Breast epithelium (tissue), 4 donors: Measurements from ENCODE around the gene LMCD1. TPM values are rescaled to one million over a fixed set of nuclear protein-coding genes. Genes with fewer than 3 reads are reported as not detected.

Experiments used
- DNase-seq, 2 donors: peaks; one replicate each; pipeline ENCODE4 v3.0.0-alpha.2; 2019; ENCODE audit warnings: low spot score in 2 of 2
- H3K27ac ChIP-seq, 2 donors: fragments of 200-600 bp; sonication (generic) in 1 of 2; one replicate each; pipeline ENCODE4 v1.5.1; 2016 to 2019; ENCODE audit warnings: mild to moderate bottlenecking in 1 of 2
- H3K27me3 ChIP-seq, 2 donors: fragments of 200-600 bp; sonication (generic) in 1 of 2; one replicate each; pipeline versions ENCODE4 v1.5.1 to v1.6.0; 2017 to 2019; ENCODE audit warnings: control low read depth in 1 of 2, mild to moderate bottlenecking in 1 of 2
- H3K36me3 ChIP-seq: fragments of 200-600 bp; one replicate; pipeline ENCODE4 v1.5.1; 2019
- H3K4me1 ChIP-seq, 2 donors: fragments of 200-600 bp; sonication (generic); one replicate each; pipeline ENCODE4 v1.5.1; 2016 to 2019; ENCODE audit warnings: control low read depth in 1 of 2
- H3K4me3 ChIP-seq, 3 donors: fragments of 200-600 bp; sonication (generic); 1 replicate in 2 of 3; 2 replicates in 1 of 3; pipeline ENCODE4 v1.5.1; 2016 to 2019; ENCODE audit warnings: mild to moderate bottlenecking in 3 of 3, moderate library complexity in 2 of 3
- H3K9me3 ChIP-seq, 2 donors: fragments of 200-600 bp; sonication (generic) in 1 of 2; one replicate each; pipeline ENCODE4 v1.5.1; 2016 to 2019; ENCODE audit warnings: control low read depth in 1 of 2
- POLR2A ChIP-seq: fragments of 450-650 bp; IDR thresholded peaks from one replicate; pipeline ENCODE4 v1.6.1; 2016; ENCODE audit warnings: antibody characterized with exemption, mild to moderate bottlenecking, moderate library complexity
- POLR2AphosphoS5 ChIP-seq, 3 donors: sonication (generic); formaldehyde crosslinking; IDR thresholded peaks; one replicate each; pipeline ENCODE4 v1.6.1; 2017; ENCODE audit warnings: antibody characterized with exemption in 3 of 3
- intact Hi-C: fragments of 100-400 bp; cut with DNase I; formaldehyde crosslinking; loops from one replicate; pipeline ENCODE4 v1.15.1; 2023; ENCODE audit warnings: low total_unique reads
- total RNA-seq, 3 donors: library from RNA; depleted of rRNA; stranded (reverse); fragments of >200 nt; gene quantifications; one replicate each; pipeline ENCODE4 v1.1.0, GENCODE V29; 2016
- TF ChIP-seq, protein P1 (sequence below), 3 donors: fragments of 450-650 bp; IDR thresholded peaks; one replicate each; pipeline ENCODE4 v1.5.1; 2016 to 2017; ENCODE audit warnings: antibody characterized with exemption in 3 of 3, mild to moderate bottlenecking in 3 of 3, moderate library complexity in 3 of 3

Gene LMCD1
- total RNA-seq, 3 donors from 2014 or later, result 53.0 to 228 (median 105) TPM

- DNase-seq, result no peak
- no peak overlapping the region for H3K4me3 ChIP-seq
- H3K9me3 ChIP-seq, result no peaks in the 10 kb centered on the region
- H3K27ac ChIP-seq, result no peak overlapping the region
- TF ChIP-seq POLR2A, result no peak
- TF ChIP-seq POLR2AphosphoS5 (IDR thresholded peaks at IDR 0.05), result no peak
- TF ChIP-seq, protein P1, sequence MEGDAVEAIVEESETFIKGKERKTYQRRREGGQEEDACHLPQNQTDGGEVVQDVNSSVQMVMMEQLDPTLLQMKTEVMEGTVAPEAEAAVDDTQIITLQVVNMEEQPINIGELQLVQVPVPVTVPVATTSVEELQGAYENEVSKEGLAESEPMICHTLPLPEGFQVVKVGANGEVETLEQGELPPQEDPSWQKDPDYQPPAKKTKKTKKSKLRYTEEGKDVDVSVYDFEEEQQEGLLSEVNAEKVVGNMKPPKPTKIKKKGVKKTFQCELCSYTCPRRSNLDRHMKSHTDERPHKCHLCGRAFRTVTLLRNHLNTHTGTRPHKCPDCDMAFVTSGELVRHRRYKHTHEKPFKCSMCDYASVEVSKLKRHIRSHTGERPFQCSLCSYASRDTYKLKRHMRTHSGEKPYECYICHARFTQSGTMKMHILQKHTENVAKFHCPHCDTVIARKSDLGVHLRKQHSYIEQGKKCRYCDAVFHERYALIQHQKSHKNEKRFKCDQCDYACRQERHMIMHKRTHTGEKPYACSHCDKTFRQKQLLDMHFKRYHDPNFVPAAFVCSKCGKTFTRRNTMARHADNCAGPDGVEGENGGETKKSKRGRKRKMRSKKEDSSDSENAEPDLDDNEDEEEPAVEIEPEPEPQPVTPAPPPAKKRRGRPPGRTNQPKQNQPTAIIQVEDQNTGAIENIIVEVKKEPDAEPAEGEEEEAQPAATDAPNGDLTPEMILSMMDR (IDR thresholded peaks at IDR 0.05), result no peak
- intact Hi-C loops, result no loop called here
- H3K36me3 ChIP-seq, result no peaks in the 10 kb centered on the region
- H3K4me1 ChIP-seq, result no peaks in the 10 kb centered on the region
- no peaks in the 10 kb centered on the region for H3K27me3 ChIP-seq
Measured at GRCh38 chr3:8597219-8597853, 95.7 kb downstream of the LMCD1 start.

GRCh38 chr3:8599146-8599545, 97.5 kb downstream of the LMCD1 start:
- no peak for DNase-seq
- no peak for TF ChIP-seq POLR2A
- no peak for TF ChIP-seq POLR2AphosphoS5 (IDR thresholded peaks at IDR 0.05)
- TF ChIP-seq, protein P1 (IDR thresholded peaks at IDR 0.05), result no peak
- Histone ChIP-seq H3K4me3 (no peak overlapping the region), H3K36me3 (no peaks in the 10 kb centered on the region), H3K27me3 (no peaks in the 10 kb centered on the region), H3K4me1 (no peaks in the 10 kb centered on the region), H3K9me3 (no peaks in the 10 kb centered on the region), H3K27ac (no peak overlapping the region)
- intact Hi-C loops, result no loop called here

- intact Hi-C loops, result no loop called here
- no peaks in the 10 kb centered on the region for H3K27me3 ChIP-seq
- no peak for TF ChIP-seq POLR2AphosphoS5 (IDR thresholded peaks at IDR 0.05)
- TF ChIP-seq, protein P1 (IDR thresholded peaks at IDR 0.05), result no peak
- TF ChIP-seq POLR2A, result no peak
- no peaks in the 10 kb centered on the region for H3K9me3 ChIP-seq
- H3K27ac ChIP-seq, result no peak overlapping the region
- no peaks in the 10 kb centered on the region for H3K36me3 ChIP-seq
- H3K4me3 ChIP-seq, result no peak overlapping the region
- DNase-seq, result no peak
- no peaks in the 10 kb centered on the region for H3K4me1 ChIP-seq
Measured at GRCh38 chr3:8600457-8600856, 98.8 kb downstream of the LMCD1 start.

- DNase-seq, result no peak
- peak in 1 of 3 donors; percentile 24 for TF ChIP-seq POLR2AphosphoS5 (IDR thresholded peaks at IDR 0.05)
- no peak for TF ChIP-seq POLR2A
- TF ChIP-seq, protein P1 (IDR thresholded peaks at IDR 0.05), result no peak
- H3K27ac ChIP-seq, result no peak overlapping the region
- H3K36me3 ChIP-seq, result no peaks in the 10 kb centered on the region
- H3K27me3 ChIP-seq, result no peaks in the 10 kb centered on the region
- intact Hi-C loops, result no loop called here
- peaks cover 2 to 7% of the 10 kb centered on the region in 2 donors for H3K4me1 ChIP-seq
- no peak overlapping the region for H3K4me3 ChIP-seq
- no peaks in the 10 kb centered on the region for H3K9me3 ChIP-seq
Measured at GRCh38 chr3:8603115-8603710, 101.6 kb downstream of the LMCD1 start.

GRCh38 chr3:8604006-8604405, 102.4 kb downstream of the LMCD1 start:
- H3K4me3 ChIP-seq, result no peak overlapping the region
- H3K9me3 ChIP-seq, result no peaks in the 10 kb centered on the region
- no peak overlapping the region for H3K27ac ChIP-seq
- peak in 1 of 2 donors; percentile 13 for DNase-seq
- intact Hi-C loops, result no loop called here
- no peaks in the 10 kb centered on the region for H3K27me3 ChIP-seq
- H3K36me3 ChIP-seq, result no peaks in the 10 kb centered on the region
- H3K4me1 ChIP-seq, result peaks cover 2 to 7% of the 10 kb centered on the region in 2 donors
- TF ChIP-seq POLR2A (no peak), POLR2AphosphoS5 (IDR thresholded peaks at IDR 0.05) (no peak)
- TF ChIP-seq, protein P1 (IDR thresholded peaks at IDR 0.05), result no peak
